Hematopoietic multipotent progenitor cell treated with erythropoietin and hydrocortisone succinate and interleukin-3 and kit ligand, for 6 days (in vitro differentiated cells): ENCODE data around the gene CAND2.
"Not testable (repeated sequence)": the region's sequence is repeated elsewhere in the genome, so short reads cannot be mapped to it uniquely, and the experiment has no call there.

ENCODE experiments used
- DNase-seq: peaks from one replicate; pipeline ENCODE4 v3.0.0-alpha.2; 2015

The CAND2 gene

DNA sequence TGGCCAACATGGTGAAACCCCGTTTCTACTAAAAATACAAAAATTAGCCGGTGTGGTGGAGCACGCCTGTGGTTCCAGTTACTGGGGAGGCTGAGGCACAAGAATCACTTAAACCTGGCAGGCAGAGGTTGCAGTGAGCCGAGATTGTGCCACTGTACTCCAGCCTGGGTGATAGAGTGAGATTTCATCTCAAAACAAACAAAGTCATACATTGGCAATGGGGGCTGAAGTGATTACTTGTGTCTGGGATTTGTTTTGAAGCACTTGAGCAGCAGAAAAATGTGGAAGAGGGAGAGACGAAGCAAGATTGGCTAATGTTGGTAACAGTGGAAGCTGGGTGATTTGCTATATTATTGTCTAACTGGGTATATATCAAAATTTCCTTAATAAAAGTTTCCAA, 24.0 kb upstream of the CAND2 start:
- no peak for DNase-seq

DNA sequence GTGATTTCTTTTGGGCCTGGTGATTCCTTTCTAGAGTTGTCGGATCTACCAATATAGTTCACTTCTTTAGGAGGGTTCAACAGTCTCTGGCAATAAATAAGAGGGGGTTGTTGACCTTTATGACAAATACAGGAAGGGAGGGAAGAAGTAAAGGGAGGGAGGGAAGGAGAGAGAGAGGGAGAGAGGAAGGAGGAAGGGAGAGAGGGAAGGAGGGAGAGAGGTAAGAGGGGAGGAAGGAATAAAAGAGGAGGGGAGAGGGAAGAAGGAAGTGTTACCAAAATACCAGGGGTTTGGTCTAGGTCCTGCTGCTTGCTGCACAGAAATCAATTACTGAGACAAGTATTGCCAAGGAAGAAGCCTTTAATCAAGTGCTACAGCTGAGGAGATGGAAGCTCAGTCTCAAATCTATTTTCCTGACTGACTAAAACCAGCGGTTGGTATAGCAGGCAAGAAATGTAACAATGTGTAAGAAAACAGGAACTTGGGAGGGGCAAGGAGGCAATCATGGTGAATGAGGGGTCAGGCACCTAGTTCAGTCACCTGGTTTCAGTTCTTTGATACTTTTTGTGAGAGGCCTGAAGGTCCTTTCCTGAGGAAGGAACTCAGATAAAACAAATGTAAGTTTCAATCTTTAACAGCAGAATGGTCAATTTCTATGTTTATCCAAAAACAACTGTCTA, 23.3 kb upstream of the CAND2 start:
- DNase-seq: no peak

DNA sequence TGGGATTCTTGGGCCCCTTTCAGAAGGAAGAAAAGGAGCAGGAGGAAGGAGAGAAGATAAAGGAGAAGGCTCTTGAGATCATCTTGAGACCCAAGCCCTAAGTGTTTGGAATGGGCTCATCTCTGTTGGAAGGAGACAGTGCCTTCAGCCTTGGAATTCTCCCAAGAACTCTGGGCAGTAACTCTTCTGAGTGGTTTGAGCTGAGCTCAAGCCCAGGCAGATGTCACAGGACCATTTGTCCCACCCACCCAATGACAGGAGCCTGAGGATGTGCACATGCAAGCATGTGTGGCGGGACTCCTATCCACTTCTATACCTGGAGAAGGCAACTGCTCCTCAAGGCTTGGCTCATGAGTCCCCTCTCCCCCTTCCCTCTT, 22.8 kb upstream of the CAND2 start:
- peak; percentile 30 for DNase-seq

DNA sequence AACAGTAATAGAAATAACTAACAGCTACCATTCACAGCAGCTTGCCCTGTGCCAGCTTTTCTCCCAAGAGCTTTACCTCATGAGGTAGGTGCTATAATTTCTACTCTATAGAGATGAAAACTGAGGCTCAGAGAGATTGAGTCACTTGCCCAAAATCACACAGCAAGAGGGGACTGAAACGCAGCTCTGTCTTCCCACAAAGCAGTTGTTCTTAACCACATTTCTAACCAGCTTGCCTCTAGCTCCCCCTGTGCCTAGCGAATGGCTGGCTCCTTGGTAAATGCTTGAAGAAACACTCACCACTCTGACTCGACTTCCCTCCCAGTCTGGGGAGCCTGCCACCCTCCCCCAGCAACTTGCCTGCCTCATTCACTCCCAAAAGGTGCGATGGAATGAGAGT, 21.9 kb upstream of the CAND2 start:
- DNase-seq: no peak

DNA sequence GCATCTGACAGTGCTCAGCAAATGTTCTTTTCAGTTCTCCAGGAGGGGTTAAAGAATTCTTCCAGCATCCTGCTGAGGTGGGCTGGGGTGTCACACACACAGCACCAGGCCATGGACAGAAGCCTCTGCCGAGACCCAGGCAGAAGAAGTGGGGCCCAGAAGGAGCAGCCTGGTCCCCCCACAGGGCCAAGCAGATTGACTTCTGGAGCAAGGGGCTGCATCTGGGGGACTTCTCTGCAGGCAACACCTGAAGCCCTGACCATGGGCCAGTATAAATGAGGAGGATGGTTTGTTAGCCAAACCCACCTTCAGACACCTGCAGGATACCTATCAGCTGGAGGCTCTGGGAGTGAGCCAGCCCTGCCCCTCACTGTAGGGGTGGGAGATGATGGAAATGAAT, 21.3 kb upstream of the CAND2 start:
- DNase-seq: no peak

DNA sequence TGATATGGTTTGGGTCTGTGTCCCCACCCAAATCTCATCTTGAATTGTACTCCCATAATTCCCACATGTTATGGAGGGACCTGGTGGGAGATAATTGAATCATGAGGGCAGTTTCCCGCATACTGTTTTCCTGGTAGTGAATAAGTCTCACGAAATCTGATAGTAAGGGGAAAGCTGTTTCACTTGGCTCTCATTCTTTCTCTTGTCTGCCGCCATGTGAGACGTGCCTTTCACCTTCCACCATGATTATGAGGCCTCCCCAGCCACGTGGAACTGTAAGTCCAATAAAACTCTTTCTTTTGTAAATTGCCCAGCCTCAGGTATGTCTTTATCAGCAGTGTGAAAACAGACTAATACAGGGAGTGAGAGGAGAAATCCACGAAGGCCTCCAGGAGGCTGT, 20.5 kb upstream of the CAND2 start:
- not testable (repeated sequence) for DNase-seq

DNA sequence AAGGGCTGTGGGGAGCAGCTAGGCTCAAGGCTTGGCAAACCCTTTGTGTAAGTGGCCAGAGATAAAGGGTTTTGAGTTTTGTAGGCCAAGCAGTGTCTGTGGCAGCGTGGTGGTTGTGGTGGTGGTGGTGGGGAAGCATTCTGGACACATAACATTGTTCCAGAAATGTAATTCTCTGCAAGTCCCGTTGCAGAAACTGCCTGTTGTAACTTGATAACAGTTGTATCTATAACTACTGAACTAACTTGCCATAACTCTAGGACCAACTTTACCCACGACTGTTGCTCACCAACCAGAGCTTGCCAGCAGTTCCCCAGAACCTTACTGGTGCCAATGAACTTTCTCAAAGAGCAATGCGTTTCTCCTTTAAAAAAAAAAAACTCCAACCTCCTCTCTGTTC, 19.3 kb upstream of the CAND2 start:
- DNase-seq: peak; percentile 90

DNA sequence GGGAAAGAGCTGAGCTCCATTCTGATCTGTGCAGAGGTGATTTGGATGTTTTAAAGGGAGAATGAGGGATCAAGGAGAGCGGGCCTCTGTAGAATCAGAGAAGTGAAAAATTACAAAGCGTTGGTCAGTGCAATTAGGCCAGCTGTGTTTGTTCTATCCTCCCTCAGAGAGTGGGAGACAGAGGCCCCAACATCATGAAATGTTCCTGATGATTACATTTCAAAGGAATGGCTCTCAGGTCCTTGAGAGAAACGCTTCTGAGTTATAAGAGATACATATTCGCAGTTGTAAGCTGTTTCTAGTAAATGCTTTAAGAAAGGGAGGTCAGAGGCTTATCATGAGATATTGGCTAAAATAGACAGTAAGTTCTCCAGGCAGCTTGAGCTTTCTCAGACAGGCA, 15.7 kb upstream of the CAND2 start:
- no peak for DNase-seq

DNA sequence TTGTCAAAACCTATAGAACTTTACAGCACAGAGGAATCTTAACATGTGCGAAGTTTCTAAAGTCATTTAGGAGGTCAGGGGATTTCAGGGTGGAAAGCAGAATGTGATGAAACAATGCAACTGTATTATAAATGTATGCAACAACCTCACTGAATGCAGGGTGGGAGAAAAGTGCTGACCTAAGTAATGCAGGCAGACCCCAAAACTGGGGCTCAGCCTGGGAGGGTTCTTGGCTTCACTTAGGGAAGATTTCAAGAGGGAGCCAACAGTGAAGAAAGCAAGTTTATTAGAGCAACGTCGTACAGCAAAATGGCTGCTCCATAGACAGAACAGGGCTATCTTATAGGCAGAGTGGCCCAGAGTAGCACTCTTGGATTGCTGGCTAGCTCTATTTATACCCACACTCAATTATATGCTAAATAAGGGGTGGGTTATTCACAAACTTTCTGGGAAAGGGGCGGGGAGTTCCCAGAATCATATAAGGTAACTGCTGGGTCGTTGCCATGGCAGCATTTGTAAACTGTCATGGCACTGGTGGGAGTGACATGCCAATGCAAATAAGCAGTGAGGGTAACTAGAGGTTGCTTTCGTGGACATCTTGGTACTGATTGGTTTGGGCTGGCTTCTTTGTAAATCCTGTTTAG, 14.2 kb upstream of the CAND2 start:
- DNase-seq: peak; percentile 52

DNA sequence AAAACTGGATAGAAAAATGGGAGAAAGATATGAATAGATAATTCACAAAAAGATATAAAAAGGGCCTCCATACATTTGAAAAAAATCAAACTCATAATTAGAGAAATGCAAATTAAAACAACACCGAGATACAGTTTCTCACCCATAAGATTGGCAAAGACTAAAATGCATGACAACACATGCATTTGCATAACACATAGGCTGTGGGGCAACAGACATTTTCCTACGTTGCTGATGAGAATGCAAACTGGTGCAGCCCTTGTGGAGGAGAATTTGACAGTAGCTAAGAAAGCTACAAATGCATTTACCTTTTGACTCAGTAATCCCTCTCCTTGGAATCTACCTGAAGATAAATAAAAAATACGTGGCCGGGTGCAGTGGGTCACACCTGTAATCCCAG, 11.4 kb upstream of the CAND2 start:
- no peak for DNase-seq

DNA sequence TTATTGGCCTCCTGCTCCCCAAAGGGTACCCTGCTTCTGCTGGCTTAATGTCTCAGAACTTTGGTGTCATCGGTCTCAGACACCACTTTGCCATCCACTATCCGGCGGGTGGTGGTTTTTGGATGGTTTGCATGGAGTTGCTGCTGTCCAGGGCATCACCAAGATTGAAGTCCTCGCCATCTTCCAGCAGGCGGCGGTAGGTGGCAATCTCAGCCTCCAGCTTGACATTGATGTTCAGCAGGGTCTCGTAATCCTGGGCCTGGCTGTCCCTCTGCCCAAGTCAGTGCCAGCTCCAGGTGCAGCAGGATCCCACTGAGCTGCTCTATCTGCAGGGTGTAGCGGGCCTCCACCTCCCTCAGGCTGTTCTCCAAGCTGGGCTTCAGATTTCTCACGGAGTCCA, 9.1 kb upstream of the CAND2 start:
- DNase-seq: peak; percentile 73

DNA sequence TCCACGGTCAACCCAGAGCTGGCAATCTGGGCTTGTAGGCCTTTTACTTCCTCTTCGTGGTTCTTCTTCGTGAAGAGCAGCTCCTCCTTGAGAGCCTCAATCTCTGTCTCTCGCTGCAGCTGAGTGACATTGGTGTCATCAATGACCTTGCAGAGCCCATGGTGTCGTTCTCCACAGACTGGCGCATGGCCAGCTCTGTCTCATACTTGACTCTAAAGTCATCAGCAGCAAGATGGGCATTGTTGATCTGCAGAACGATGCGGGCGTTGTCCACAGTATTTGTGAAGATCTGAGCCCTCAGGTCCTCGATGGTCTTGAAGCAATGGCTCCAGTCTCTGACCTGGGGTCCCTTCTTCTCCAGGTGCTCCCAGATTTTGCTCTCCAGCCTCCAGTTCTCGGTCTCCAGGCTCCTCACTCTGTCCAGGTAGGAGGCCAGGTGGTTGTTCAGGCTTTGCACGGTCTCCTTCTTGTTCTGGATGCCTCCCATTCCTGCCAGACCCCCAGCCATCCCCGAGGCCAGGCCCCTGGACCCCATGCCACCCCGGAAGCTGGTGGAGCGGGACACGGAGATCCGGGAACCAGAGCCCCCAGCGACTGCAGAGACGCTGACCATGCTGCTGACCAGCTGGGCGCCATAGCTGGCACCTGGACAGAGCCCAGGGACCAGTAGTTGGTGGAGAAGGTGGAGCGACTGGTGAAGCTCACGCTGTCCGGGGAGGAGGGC, 8.4 kb upstream of the CAND2 start:
- DNase-seq: not testable (repeated sequence)

DNA sequence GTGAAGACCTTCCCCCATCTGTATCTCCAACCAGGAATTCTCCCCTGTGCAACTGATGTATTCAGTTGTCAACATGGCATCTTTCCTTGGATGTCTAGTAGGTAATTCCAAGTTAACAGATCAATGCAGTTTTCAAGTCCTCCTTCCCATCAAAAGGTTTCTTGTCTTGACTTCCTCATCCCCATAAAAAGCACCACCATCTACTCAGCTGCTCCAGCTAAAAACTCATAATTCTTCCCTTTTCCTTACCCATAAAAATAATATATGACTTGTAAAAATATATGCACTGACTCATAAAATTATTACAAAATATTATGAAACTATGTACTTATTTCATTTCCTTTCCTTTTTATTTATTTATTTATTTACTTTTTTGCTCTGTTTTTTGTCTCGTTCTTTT, 5.0 kb upstream of the CAND2 start:
- DNase-seq: no peak

DNA sequence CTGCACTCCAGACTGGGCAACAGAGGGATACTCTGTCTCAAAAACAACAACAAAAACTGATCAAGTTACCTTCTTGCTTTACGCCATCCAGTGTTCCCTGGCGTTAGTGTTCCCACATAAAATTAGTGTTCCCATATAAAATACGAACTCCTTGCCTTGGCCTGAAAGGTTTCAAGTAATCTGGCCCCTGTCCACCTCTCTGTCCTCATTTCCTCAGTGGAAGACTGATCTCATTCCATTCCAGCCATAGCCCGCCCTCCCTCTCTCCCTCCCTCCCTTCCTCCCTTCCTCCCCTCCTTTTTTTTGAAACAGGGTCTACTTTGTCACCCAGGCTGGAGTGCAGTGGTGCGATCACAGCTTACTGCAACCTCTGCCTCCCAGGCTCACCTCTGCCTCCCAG, 2.8 kb upstream of the CAND2 start:
- no peak for DNase-seq

DNA sequence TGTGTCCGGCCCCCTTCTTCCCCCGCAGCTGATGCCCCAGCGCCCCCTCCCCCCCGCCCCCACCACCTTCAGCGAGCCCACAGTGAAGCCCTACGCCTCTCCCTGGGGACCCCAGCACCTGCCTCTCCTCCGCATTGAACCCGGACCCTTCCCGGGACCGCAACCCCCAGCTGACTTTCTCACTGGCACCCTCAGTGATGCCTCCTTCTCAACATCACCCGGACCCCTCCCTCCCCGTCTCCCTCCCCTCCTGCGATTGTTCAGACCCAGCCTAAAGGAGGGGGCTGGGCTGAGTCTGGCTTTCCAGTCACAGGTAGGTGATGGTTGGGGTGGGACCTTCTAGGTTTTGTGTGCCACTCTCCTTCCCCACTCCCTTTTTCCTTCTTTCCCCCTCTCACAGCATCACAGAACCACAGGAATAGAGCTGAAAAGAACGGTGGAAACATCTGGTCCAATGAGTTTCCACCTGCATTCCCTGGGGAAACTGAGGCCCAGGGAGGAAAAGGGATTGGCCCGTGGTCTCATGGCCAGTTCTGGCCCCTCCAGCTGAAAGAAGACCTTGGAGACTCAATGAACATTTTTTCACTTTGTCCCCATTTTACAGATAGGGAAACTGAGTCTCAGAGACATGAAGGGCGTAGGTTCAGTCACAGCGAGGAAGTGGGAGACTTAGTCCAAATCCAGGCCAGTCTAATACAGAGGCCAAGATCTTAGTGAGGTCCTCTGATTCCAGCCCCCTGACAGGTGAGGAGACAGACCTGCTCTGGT, 828 bp downstream of the CAND2 start:
- no peak for DNase-seq

DNA sequence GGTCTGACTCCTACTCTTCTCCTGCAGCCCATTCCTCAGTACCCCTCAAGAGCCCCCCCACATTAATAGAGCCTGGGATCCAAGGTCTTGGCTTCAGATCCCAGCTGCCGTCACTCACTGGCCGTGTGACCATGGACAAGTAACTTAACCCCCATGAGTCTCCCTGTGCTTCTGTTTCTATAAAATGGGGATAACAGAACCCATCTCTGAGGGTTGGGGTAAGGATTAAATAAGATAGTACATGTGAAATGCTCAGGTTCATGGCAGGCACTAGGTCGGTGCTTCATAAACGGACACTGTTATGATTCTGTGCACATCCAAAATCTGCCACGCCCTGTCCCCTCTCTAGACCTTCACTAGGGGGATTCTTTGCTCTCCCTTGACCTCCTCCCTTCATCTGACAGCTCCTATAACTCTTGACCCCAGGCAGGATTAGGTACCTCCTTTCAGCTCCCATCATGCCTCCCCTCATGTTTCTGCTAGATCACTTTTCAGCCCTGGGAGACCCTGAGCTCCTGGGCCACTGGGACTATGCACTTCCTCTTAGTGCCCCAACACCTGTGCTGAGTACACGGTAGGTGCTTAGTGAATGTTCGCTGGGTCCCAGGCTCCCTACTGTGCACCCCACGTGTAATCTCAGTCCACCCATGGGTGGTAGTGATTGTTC, 1.5 kb downstream of the CAND2 start:
- DNase-seq: no peak

DNA sequence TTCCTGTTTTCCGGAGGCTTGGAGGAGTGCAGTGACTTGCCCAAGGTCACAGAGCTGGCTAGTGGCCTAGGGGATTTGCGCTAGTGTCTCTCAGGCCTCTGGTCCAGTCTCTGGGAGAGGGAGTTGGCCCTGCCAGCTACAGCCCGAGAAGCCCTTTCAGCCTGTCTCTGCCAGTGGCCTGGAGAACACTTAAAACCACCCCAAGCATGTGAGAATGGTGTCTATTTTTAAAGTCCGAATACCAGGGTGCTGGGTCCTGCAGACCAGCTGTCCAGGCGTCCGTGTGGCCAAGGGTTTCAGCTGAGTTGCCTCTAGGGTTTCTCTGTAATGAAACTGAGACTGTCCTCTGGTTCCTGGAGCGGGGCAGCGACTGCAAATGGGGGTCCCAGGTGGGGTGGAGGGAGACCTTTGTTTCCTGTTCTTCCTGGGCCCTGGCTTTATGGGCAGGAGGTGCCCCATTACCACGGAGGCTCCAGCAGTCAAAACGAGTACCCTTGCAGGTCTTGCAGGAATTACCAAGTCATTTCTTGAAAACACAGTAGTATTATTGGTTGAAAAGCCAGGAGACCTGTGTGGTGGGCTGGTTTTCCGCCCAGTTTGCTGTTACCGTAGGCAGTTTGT, 2.2 kb downstream of the CAND2 start:
- no peak for DNase-seq

DNA sequence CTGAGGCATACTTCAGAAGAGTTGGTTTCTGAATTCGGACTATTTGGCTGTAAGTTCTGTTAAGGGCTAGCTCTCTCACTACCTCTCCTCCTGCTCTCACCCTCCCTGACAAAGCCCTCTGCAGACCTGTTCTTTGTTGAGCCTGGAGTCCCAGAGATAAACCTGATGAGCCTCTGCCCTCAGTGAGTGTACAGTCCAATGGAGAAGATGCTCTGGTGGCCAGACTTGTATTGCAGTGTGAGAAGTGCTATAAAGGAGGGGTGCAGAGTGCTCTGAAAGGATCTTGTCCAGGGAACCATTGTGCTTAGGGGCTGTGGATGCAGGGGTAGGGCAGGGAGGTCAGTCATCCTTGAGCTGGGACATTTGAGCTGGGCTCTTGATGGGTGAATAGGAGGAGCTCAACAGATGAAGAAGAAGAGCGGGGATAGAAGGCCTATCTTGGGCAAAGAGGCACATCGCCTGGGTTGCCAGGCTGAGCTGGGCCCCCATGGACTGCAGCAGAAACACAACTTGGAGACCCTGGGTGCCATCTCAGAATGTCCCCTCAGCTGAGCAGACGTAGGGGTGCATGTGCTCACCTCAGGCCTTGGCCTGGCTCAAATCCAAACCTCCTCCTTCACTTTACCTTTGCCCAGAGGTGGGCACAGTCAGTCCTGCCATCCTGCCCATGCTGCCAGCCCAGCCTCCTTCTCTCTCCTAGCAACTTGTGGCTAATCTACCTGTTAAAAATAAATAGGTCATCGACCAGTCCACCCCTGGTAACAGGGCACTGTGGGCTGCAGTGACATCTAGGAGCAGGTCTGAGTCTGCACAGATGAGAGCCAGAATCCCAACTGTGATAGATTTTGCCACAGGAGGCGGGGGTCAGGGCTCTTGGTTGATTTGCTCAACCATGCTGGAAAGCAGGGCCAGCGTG, 3.3 kb downstream of the CAND2 start:
- DNase-seq: peak; percentile 35

DNA sequence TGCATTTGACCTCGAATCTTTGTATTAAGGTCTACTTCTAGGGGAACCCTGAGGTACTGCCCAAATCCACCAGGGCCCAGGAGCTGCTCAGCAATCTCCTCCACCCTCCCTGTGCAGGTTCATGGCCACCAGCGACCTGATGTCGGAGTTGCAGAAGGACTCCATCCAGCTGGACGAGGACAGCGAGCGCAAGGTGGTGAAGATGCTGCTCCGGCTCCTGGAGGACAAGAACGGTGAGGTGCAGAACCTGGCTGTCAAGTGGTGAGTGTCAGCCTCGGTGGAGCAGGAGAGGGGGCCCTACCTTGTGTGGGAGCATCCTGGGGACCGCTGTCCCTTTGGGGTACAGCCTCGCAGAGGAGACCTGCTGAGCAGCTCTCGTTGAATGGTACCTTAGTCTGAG, 6.9 kb downstream of the CAND2 start:
- DNase-seq: no peak

DNA sequence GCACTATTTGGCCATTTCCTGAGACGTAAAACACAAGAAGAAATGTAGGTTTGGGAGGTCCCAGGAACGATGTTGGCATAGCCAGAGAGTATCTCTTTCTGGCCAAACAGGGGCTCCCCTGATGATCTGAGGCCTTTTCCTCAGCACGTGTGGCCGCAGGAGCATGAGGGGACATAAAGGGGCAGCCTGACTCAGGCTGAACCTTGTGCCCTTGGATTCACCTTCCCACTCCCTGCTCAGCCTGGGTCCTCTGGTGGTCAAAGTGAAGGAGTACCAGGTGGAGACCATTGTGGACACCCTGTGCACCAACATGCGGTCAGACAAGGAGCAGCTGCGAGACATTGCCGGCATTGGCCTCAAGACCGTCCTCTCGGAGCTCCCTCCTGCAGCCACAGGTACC, 10.6 kb downstream of the CAND2 start:
- DNase-seq: no peak

DNA sequence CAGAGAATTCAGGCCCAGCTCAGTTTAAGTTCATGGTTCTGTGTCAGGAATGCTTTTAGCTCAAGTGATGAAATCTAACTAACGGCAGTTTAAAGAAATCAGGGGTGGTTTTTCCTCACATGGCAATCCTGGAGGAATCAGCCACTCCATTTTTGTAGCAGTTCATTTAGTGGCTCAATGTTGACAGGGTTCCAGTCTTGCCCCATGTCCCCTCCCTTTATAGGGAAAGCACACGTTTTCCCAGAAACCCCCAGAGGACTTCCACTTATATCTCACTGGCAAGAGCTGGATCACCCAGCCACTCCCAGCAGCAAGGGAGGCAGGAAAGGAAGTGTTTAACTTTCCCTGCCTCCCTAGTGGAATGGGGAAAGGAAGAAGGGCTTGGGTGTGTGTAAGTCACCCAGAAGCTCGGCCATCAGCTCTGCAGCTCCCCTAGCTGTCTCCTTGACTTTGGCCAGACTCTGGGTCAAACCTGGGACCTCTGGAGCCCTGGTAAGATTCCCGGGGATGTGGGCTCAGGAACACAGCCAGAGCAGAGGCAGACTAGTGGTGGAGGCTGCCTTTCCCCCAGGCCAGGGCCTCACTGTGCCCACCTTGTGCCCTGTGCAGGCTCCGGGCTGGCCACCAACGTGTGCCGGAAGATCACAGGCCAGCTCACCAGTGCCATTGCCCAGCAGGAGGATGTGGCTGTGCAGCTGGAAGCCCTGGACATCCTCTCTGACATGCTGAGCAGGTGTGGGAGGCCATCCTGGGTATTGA, 11.3 kb downstream of the CAND2 start:
- no peak for DNase-seq
